Upper lobe of left lung (tissue), 4 donors: Measurements from ENCODE around the gene VSX2.

ENCODE experiments used
- CTCF ChIP-seq, 6 experiments: fragments of 450-650 bp in 4 of 6; fragments of 200-600 bp in 2 of 6; sonication (generic) in 2 of 6; IDR thresholded peaks; one replicate each; pipeline ENCODE4 v1.5.1; 2016 to 2019; ENCODE audit warnings: antibody characterized with exemption in 6 of 6
- EP300 ChIP-seq, 4 donors: sonication (generic); formaldehyde crosslinking; IDR thresholded peaks; one replicate each; pipeline ENCODE4 v1.5.1; 2017; ENCODE audit warnings: antibody characterized with exemption in 4 of 4, control low read depth in 2 of 4
- POLR2A ChIP-seq, 4 donors: fragments of 450-650 bp; IDR thresholded peaks; one replicate each; pipeline ENCODE4 v1.5.1; 2016 to 2017; ENCODE audit warnings: antibody characterized with exemption in 4 of 4, mild to moderate bottlenecking in 2 of 4
- POLR2AphosphoS5 ChIP-seq, 2 donors: sonication (generic); formaldehyde crosslinking; IDR thresholded peaks; one replicate each; pipeline ENCODE4 v1.5.1; 2017; ENCODE audit warnings: antibody characterized with exemption in 2 of 2

- TF ChIP-seq CTCF (IDR thresholded peaks at IDR 0.05): no peak
- TF ChIP-seq POLR2AphosphoS5 (IDR thresholded peaks at IDR 0.05): no peak
- no peak for TF ChIP-seq POLR2A (IDR thresholded peaks at IDR 0.05)
- no peak for TF ChIP-seq EP300 (IDR thresholded peaks at IDR 0.05)
These were observed 37.1 kb upstream of the VSX2 start for GRCh38 chr14:74202113-74202512.
